GM19452 (cell line): Measurements from ENCODE around the gene P4HB.

Experiments
- ATAC-seq: cut with Tn5 transposase; IDR thresholded peaks from one replicate; pipeline ENCODE4 v1.9.1; 2021; ENCODE audit not compliant: unreplicated experiment

P4HB gene

DNA sequence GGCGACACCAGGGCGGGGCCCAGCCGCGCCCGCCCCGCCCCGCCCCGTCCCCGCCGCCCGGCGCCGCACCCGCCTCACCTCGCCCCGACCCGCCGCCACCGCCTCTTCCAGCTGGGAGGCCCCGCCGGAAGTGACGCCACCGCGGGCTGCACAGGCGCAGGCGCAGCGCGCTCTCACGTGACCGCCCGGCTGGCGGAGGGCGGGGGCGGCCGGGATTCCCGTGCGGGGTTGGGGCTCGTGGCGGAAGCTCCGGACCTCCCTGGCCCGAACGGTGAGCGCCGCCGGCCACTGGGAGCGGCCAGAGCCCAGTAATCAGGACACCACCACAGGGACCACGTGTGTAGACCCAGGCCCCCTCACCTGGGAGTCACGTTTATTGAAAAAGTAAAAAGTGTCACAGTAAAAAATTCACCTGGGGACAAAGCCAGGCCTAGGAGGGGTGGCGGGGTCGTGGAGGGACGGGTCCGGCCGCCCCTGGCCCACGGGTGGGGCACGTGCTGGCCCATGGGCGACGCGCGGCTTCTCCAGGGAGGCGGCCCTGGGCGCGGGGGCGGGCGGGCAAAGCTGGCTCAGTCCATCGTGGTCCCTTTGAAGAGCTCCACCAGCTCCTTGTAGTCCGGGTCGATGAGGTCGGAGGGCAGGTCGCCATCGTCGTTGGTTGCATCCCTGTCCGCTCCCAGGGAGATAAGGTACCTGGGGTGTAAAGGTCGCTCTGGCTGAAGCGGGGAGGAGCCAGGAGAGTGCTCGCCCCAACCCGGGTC is 27.0 kb downstream of the P4HB start, which contains the start of gene MCRIP1:
MCRIP1 (minus strand) TSS at position 132 of the 761 bp plus-strand sequence. CDS start 8,785 bp downstream, outside the sequence.
- peak; percentile 66 for ATAC-seq

DNA sequence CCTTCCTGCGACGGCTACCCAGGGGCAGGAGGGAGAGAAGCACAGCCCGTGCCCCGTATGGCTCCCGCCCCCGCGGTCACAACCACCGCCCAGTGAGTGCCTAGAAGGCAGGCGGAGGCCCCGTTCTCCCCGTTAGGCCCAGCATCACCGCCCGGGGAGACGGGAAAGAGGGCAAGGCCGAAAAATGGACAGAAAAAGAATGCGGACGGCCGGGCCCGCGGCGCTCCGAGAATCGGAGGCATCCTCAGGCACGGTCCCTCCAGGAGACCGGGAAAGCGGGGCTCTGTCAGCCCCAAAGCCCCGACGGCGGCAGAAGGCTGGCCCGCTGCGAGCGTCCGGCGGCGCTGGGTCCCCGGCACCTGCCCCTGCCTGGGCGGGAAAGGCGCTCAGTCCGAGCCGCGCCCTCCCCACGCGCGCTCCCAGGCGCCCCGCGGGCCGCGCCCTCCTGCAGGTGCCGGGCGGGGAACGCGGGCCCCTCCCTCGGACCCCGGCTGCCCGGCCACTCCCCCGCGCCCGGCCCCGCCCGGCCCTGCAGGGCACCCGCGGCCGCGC is 27.7 kb downstream of the P4HB start:
- peak; percentile 23 for ATAC-seq

DNA sequence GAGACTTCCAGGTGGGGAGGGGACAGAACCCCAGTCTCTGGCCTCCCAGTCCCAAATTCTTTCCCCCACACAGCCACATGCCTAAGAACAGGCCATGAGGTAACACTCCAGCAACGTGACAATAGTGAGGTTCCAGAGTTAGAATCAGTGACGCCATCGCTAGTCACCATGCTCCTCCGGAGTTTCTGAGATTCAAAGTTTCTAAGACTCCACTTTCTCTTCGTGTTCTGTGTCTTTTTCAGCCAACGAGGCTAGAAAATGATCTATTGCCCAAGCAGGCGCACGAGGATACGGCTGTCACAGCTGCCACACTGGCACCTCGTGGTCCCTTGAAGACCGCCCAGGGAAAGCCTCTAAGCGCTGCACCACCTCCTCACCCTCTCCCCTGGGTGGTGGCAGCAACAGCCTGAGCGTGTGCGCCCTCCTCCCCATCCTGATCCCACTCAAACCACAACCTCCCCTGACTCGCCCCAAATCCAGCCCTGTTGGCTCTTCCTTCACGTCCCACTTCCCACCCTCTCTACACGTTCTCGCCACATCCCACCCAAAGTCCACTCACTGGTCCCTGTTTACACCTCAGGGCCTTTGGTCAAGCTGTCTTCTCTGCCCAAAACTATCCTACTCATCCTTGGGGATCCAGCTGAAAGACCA is 28.3 kb downstream of the P4HB start:
- no peak for ATAC-seq

DNA sequence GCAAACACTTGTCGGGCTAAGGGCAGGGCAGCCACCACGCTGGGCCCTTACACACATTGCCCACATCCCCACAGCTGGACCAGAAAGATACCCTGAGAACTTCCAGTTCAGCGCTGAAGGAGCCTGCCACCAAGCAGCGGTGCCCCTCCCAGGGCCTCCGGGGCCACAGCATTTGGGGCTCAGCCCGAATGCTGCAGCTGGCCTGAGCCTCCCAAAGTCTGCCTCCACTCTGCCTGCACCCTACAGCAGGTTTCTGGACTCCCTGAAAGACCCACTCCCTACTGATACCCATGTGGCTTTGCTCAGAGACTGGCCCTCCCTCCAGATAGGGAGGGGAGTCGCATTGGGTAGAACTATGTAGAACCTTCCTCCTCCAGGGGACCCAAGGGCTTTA is 28.8 kb downstream of the P4HB start:
- ATAC-seq, result no peak

DNA sequence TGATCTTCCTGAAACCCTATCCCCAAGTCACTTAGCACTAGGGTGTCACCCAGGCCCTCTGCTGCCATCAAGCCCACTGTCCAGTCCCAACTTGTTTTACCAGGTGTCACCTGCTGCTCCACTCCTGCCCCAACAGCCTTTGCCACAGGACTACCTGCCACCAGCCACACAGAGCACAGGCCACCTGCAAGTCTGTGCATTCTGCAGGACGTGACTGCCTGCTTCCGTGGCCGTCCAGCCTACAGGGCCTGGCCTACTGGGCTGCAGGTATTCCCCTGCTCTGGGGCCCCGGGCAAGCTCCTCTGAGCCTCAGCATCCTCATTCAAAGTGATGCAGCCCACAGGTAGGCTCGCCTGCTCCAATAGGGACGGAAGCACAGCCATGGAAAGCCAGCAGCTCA is 30.5 kb downstream of the P4HB start:
- ATAC-seq, result no peak

DNA sequence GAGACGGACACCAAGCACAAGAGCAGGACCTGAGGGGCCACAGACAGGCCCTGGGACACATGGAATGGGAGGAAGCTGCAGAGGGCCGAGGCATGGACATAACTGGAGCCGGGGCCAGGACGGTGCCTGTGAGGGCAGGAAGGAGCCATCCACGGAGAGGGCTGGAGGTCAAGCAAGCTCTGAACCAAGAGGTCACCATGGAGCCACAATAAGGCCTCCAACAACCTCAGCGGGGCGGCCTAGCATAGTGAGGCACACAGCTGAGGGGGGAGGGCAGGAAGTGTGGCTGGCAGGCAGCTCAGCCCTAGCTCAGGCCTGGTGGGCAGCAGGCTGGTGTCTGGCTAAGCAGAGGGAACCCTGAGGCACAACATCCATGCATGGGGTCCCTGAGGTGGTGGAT is 31.7 kb downstream of the P4HB start:
- ATAC-seq, result no peak

DNA sequence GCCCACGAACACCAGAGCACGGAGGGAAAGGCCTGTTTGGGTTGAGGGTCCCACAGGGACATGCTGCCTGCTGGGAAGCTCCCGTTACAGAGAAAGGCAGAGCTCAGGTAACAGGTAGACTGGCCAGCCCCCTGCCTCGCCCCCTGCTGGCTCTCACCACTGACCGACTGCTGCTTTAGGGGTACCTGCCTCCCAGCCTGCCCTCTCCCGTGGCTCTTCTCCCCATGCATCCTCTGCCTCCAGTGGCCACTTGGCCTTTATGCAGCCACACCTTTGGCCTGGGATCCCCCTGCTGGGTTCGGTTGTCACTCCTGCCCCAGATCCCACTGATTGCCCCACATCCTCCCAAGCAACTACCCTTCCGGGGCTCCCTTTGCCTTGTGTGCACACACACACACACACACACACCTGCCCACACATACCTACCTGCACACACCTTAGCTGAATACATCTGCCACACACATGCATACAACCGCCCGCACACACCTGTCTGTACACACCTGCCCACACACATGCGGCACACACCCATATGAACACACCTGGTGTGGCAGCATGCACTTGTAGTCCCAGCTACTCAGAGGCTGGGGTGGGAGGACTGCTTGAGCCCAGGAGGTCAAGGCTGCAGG is 34.4 kb downstream of the P4HB start:
- no peak for ATAC-seq

DNA sequence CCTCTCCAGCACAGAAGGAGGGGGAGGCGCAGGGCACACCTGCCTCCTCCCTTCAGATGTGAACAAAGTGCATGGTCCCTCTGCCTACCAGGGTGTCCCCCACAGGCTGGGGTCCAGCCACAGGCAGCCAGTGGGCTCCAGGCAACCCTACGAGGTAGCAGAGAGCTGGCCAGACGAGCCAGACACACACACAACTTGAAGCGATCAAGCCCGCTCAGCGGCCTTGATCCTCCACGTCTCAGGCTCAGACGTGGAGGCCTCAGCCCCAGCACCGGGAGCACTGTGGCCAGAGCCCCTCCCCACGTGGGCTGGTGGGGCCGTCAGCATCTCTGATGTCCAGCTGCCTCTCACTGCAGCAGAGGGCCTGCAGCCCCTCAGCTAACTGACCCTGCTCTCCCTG is 35.7 kb downstream of the P4HB start:
- no peak for ATAC-seq

DNA sequence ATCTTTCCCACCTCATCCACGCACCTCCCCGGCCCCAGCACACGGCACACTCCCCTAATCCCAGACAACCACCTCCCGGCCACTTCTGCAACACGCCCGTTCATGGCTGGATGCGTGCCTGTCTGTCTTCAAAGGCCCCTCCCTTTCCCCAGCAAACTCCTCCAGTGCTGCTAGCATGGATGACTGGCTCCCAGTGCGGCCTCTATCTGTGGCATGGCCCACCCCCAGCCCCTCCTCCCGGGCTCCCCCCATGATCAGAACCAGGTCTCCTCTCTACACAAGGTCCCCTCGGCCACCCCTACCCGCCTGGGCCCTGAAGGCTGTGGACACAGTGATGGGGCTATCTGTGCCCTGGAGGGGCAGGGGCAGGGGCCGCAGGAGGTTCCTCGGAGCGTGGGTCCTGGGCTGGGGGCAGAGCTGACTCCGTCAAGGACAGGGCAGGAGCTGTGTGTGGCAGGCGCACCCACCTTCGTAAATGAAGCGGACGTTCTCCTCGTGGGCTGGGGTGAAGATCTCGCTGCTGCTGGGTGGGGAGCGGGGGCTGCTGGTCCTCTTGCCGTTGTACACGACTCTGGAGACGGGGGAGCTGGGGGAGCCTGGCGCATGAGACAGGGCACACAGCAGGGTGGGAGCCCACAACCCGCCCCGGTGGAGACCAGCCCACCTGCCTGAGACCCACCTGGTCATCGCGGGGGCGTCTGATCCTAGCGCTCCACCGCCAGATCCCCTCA is 36.4 kb downstream of the P4HB start:
- no peak for ATAC-seq

DNA sequence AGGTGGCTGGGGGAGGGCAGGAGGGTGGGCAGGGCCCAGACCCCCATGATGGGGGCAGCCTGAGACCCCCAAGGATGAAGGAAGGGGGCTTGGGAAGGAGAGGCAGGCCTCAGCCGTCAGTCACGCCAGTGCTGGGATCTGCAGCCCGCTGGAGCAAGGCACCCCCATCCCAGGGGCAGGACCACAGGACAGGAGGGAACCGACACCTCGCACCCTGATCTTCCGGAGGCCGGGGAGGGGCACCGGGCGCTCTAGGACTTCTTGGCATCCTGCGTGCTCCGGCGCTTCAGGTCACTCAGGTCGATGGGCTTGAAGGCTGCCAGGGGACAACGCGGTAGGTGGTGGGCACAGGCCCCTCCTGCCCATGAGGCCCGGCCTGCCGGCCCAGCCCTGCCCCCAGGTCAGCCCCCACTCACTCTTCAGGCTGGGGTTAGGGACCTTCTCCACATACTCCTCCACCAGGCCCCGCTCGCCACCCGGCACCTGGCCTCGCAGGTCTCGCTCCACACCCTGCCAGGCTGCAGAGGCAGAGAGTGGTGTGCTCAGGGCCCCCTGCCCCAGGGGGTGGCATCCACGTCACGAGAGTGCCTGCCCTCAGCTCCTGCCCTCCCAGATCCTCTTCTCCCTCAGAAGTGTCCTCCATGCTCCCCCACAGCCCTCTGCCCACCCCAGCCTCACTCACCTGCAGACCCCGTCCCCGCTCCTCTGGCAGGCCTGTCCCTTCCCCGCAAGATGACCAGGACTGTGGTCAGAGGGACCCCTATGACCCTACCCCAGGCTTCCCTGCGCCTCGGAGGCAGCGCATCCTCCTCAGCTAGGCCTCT is 37.1 kb downstream of the P4HB start:
- ATAC-seq, result no peak

DNA sequence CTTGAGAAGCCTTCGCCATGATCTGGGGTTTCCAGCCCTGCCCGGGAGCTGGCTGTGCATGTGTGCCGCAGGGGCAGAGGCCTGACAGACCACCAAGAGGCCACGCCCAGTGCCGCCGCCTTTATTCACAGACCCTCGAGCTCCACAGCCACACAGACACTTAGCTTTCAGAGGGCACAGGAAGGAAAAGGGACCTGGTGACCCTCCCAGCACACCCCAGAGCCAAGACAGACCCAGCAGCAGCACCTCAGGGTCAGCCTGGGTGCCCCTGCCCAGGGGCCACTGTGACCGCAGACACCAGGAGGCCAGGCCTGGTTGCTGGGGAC is 38.1 kb downstream of the P4HB start:
- ATAC-seq, result no peak

DNA sequence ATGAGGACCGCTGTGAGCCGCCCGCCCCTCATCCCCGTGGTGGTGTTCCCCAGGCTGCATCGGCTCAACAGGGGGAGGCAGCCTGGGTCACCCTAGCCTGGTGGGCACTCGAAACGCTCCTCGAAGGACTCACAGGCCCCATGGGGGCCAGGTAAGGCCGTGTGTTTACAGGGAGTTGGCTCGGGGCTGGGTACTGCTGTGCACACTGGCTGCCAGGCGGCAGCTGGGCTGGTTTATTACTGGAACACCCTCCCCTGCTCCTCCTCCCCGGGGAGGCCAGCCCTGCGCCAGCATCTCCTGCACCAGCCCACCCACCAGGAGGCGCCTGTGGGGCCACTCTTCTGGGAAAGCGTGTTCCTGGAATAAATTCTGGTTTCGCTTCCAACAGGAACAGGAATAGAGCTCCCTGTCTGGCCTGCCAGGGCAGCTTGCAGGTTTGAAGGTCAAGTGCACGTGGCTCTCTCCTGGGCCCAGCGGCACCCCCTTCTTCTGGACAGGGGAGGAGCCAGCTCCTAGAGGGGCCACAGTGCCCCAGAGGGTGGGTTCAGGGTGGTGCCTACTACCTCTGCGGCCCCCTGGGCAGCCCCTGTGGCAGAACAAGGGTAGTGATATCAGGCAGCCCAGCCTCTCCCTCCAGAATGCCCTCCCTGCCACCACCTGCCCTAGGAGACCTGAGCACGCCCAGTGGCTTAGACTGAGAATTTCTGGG is 38.6 kb downstream of the P4HB start:
- no peak for ATAC-seq

DNA sequence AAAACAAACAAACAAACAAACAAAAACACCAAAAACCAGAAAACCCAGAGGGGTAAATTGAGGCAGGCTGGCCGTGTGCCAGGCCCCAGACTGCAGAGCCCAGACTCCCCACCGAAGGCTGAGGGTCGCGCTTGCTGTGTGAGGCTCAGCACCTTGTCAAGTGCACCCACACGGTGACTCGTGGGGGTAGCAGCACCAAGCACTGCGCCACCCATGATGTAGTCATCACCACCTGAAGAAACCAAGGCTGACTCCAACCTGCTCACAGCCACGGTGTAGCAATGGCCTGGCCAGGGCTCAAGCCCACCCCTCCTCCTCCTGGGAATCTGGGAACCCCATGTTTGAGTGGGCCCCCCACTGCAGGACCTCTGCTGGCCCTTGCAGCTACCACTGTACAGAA is 39.2 kb downstream of the P4HB start:
- no peak for ATAC-seq

DNA sequence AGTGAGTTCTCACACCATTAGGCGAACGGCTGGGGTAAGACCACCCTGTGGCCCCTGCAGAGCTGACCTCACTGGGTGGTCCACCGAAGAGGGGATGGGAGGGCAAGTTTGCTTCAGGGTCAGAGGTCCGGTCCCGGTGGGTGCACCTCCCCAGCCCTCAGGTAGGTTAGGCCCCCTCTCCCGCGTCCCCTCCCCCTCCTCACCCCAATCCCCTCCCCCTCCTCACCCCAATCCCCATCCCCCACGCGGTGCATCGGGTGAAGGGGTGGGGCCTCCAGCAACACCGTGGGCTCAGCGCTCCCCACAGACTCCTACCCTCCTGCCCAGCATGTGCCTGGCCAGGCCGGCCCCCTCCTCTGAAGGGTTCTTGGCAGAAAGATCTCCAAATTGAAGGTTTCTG is 40.6 kb downstream of the P4HB start:
- ATAC-seq, result no peak

DNA sequence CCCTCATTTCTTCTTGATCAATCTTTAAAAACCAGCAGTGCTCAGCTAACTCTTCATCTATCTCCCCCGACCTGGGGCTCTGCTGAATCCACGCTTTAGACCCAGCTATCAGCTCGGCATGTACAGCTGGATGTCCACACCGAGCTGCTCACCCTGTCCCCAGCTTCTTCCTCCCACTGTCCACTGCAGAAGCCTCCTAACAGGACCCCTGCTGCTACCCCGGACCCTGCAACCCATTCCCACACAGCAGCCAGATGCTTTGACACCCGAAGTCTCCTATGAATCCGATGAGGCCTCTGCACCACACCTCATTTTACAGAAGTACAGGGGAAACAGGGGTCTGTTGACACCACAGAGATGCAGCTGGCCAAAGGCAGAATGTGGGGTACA is 42.6 kb downstream of the P4HB start:
- ATAC-seq, result no peak

DNA sequence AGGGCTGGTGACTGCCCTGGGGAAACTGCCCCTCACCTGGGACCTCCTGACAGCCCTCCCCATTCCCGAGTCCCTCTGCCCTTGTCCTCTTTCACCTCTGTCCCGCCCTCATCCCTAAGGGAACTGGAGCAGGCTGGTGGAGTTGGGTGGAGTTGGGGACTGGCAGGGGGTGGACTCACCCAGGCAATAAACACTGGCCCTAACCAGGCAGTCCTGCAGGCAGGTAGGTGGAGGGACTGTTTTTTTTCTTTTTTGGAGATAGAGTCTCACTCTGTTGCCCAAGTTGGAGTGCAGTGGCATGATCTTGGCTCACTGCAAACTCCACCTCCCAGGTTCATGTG is 44.7 kb downstream of the P4HB start:
- ATAC-seq, result no peak

DNA sequence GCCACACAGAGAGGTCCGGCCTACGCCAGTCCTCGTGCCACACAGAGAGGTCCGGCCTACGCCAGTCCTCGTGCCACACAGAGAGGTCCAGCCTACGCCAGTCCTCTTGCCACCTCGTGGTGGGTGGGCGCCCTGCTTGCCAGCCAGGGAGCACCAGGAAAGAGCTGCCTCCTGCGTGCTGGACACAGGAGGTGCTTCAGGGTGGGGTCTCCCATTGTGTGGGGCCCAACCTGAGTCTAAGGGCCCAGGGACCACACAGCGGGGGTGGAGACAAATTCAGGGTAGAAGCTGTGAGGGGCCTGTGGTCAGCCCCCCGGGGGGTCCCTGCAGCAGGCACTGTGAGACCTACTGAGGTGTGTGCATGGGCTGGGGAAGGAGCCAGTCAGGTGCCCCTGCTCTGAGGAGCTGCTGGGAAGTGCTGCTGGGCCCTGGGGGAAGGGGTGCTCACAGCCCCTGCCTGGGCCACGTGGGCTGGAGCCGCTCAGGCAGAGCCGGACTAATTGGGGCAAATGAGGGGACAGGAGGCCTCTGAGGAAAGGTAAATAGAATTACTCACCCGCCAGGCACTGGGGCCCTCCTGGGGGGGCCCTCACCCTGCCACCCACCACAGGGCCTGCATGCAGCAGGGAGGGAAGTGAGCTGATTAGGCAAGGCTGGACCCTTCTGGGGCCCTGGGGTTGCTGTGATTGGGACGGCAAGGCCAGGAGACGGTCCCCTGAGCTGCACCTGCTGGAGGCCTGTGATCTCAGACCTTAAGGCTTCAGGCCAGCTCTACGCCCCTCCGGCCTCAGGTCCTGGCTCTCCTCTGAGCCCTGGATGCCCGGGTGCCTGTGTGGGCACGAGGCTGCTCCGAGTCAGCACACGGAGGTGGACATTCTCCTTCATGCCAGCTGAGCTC is 45.3 kb downstream of the P4HB start:
- no peak for ATAC-seq

DNA sequence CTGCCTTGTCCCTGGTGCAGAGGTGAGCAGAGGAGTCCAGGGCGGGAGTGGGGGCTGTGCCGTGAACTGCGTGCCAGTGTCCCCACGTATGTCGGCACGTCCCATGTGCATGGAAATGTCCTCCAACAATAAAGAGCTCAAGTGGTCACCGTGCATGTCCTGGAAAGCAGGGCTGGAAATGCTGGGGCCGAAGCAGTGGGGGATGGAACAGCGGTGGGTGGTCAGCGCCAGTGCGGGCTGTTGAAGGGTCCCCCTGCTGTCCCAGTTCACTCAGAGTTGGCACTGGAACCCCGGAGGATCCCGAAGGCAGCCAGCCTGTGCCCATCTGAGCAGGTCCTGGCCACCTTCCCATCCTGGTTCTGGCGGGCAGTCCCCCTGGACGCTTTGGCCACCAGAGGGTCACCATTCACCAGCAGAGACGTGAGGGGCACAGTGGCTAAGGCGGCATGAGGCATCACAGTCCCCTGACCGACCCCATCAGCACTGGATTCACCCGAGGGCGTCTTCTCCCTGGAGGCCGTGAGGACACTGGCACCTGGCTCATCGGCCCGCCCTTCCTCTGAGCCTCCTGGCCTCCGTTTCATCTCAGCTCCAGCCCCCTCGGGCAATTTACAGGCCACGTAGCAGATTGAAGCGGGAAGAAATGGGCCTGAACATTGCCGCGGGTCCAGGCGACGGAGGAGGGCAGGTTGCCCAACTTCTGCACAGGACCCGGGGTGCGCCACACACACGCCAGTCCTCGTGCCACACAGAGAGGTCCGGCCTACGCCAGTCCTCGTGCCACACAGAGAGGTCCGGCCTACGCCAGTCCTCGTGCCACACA is 46.3 kb downstream of the P4HB start:
- no peak for ATAC-seq
